ENCODE measurements around the gene ANO7. TPM values are rescaled to one million over a fixed set of nuclear protein-coding genes. Genes with fewer than 3 reads are reported as not detected.

ANO7 gene
- total and polyA plus RNA-seq, 2 of the 8 experiments (the other 6 are each of a cell fraction or from before 2014, with no cell fraction given): 3.2 to 6.9 TPM

- TF ChIP-seq CHD7 (IDR thresholded peaks at IDR 0.05; ENCODE audit: insufficient replicate concordance, low read length) (no peak), ATF2 (IDR thresholded peaks at IDR 0.05; ENCODE audit: low read length) (no peak), YY1 (IDR thresholded peaks at IDR 0.05; ENCODE audit: low read depth, low read length) (no peak), RBBP5 (IDR thresholded peaks at IDR 0.05; ENCODE audit: borderline replicate concordance, low read depth, low read length) (no peak), SRF (IDR thresholded peaks at IDR 0.05; ENCODE audit: low read depth, low read length) (no peak), RAD21 (IDR thresholded peaks at IDR 0.05 in 1 of 2, conservative IDR thresholded peaks at IDR 0.05 in 1 of 2; ENCODE audit: low read depth in 2 of 2, low read length in 2 of 2) (no peak), SP2 (IDR thresholded peaks at IDR 0.05; ENCODE audit: low read length) (no peak)
Observed at GRCh38 chr2:241270531-241270930, 82.1 kb downstream of the ANO7 start (continued).
